Measurements from ENCODE around the gene SSUH2.
"Not testable (repeated sequence)": the region's sequence is repeated elsewhere in the genome, so short reads cannot be mapped to it uniquely, and the experiment has no call there.

The SSUH2 gene

GRCh38 chr3:8608041-8608790 lies 36.4 kb downstream of the SSUH2 start:
- FAIRE-seq = no peak

GRCh38 chr3:8607234-8608040 lies 37.2 kb downstream of the SSUH2 start:
- FAIRE-seq = no peak

- no peak for FAIRE-seq
These were observed 37.8 kb downstream of the SSUH2 start for GRCh38 chr3:8606701-8607231.

GRCh38 chr3:8604988-8605387 lies 39.6 kb downstream of the SSUH2 start:
- FAIRE-seq = no peak

GRCh38 chr3:8604006-8604405 lies 40.6 kb downstream of the SSUH2 start:
- no peak for FAIRE-seq

GRCh38 chr3:8603115-8603710 lies 41.4 kb downstream of the SSUH2 start:
- FAIRE-seq = no peak

- FAIRE-seq = no peak
These were observed 44.1 kb downstream of the SSUH2 start for GRCh38 chr3:8600457-8600856.

GRCh38 chr3:8599146-8599545 lies 45.5 kb downstream of the SSUH2 start:
- FAIRE-seq = no peak

- no peak for FAIRE-seq
These were observed 47.3 kb downstream of the SSUH2 start for GRCh38 chr3:8597219-8597853.

GRCh38 chr3:8596321-8597218 lies 48.0 kb downstream of the SSUH2 start:
- no peak for FAIRE-seq

- FAIRE-seq = no peak
These were observed 48.9 kb downstream of the SSUH2 start for GRCh38 chr3:8595695-8596115.

GRCh38 chr3:8595252-8595651 lies 49.3 kb downstream of the SSUH2 start:
- no peak for FAIRE-seq

GRCh38 chr3:8593021-8593827 lies 51.4 kb downstream of the SSUH2 start:
- no peak for FAIRE-seq

GRCh38 chr3:8589880-8590556 lies 54.6 kb downstream of the SSUH2 start:
- no peak for FAIRE-seq

- no peak for FAIRE-seq
These were observed 59.9 kb downstream of the SSUH2 start for GRCh38 chr3:8584661-8585060.

GRCh38 chr3:8581806-8582445 lies 62.7 kb downstream of the SSUH2 start:
- FAIRE-seq = no peak

GRCh38 chr3:8581373-8581772 lies 63.2 kb downstream of the SSUH2 start:
- no peak for FAIRE-seq

- FAIRE-seq = not testable (repeated sequence)
These were observed 64.2 kb downstream of the SSUH2 start for GRCh38 chr3:8580434-8580833.

GRCh38 chr3:8579943-8580342 lies 64.7 kb downstream of the SSUH2 start:
- FAIRE-seq = no peak

- no peak for FAIRE-seq
These were observed 65.5 kb downstream of the SSUH2 start for GRCh38 chr3:8579096-8579495.
